Occipital lobe (tissue), 2 donors: ENCODE measurements around the gene GSTA2. TPM values are rescaled to one million over a fixed set of nuclear protein-coding genes. Genes with fewer than 3 reads are reported as not detected.
"Not testable (repeated sequence)": the region's sequence is repeated elsewhere in the genome, so short reads cannot be mapped to it uniquely, and the experiment has no call there.

Experiments used
- DNase-seq: peaks from one replicate; lab custom pipeline; 2025; lab: John Stamatoyannopoulos, UW
- total RNA-seq: library from RNA; depleted of rRNA; stranded (reverse); fragments of >200 nt; gene quantifications from one replicate; pipeline ENCODE4 v1.2.3, GENCODE V29; 2014

GSTA2 gene
- total RNA-seq, 1 donor from 2014 or later, result not detected

DNA sequence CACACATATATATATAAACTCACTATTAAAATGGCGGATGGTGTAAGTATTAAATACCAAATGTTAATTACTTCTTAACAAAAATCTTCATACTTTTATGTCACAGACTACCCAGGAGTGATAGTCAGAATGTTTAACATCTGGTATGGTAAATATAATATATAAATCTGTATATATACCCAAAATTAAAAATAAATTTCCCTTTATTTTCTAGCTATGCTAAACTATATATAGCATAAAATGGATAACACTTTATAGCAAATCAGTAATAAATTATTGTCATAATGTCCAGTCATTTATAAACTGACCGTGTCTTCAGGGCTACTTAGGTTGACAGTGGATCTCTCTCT, 37.1 kb downstream of the GSTA2 start:
- DNase-seq, result no peak

DNA sequence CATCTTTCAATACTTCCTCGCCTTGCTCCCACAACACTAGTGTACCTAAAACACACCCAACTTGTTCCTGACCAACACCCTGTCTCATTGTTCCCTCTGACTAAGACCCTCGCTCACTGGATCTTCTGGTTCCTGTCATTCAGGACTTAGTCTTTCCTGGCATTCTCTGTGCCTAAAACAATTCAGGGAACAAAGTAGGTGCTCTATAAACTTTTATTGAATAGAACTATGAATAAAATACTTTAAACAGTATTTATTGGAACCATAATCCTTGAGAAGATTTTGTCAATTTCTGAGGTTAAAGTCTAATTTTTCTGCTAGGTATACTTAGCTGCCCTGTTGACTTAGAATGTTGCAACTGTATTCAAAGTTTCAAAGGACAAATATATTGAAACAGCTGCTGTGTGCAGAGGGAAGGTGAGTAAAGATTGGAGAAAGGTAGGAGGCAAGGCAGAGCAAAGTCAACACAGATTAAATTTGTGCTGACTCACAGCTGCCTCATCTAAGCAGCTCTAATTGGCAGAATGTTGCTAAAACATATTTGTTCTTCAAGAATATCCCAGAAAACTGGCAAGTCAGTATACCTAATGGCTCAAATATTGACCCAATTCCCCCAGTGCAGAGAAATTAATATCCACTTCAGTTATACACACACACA, 37.6 kb downstream of the GSTA2 start:
- DNase-seq, result no peak

DNA sequence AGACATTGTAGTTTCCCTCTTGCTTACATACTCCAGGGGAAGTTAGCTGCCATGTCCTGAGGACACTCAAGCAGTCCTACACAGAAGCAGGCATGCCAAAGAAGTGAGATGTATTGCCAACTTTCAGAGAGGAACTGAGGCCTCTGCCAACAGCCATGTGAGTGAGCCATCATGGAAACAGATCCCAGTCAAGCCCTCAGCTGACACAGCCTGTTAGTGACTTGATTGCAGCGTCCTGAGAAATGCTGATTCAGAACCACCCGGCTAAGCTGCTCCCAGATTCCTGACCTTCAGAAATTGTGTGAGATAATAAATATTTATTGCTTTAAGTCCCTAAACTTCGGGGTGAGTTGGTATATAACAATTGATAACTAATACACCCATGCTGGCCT, 38.1 kb downstream of the GSTA2 start:
- no peak for DNase-seq

DNA sequence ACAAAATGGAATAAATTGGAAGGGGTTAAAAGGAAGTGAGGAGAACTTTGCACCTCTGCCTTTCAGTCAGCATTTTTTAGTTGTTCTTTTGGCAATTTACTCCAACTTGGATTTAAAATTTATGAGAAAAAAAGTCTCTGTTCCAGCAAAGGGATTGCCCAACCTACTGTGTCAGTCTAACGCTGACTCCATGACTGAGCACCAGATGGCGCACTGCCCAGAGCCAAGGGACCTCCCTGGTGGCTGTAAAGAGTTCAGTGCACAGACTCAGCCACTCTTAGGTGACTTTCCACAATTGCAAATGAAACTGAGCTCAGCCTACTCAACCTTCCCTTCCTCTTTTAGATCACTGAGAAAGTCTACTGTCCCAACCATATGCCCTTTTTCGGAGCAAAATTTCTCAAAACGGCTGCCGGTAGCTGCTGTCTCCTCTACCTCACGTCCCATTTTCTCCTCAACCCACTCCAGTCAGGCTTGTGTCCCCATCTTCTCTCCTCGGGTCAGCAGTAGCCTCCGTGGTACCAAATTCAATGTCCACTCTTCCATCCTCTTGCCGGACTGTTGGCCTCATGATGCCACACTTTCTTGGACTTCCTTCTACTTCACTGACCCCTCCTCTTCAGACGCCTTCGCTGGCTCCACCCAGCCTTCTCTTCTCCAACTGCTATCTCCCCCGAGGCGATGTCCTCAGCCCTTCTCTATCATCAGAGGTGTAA, 38.7 kb downstream of the GSTA2 start:
- DNase-seq, result peak; percentile 17

DNA sequence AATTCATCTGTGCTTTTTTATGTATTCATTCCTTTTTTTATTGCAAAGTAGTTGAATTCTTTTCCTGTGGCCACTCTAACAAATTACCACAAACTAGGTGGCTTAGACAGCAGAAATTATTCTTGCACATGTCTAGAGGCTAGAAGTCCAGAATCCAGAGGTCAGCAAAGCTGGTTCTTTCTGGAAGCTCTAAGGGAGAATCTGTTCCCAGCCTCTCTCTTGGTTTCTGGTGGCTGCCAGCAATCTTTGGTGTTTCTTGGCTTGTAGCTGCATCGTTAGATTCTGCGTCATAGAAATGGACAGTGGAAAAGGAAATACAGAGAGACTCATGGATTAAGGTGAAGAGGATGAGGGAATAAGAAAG, 39.3 kb downstream of the GSTA2 start:
- DNase-seq, result no peak

DNA sequence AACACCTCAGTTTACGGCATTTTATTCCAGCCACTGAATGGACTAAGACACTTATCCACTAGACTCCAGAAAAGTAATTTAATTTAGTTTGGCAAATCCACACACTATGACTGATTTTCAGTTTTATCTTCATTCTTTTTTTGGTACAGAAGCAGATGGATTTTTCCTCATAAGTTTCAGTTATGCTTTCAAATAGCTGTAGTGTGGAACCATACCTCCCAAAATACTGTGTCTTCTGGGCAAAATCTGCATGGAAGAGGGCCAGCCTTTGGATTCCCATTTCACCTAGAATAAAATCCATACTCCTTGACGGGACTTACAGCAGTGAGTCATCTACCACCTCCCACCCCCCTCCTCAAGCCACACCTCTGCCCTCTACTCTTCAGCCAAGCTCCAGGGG, 43.0 kb downstream of the GSTA2 start:
- no peak for DNase-seq

DNA sequence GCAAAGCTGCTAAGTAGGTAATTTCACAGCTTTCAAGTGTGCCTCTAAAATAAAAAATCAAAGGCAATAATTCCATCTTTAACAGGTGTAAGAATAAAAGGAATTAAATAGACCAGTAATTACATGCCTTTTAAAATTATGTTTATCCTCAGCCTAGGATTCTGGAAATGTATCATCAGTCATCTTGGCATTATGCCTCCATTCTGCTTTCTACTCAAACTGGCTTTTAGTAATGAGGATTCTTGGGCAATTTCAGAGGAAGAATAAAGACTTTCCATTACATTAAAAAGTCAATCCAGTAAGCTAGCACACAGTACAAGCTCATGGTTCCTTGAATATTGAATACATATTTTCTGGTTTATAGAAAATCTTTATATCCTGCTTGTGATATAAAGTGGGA, 44.7 kb downstream of the GSTA2 start:
- DNase-seq, result no peak

DNA sequence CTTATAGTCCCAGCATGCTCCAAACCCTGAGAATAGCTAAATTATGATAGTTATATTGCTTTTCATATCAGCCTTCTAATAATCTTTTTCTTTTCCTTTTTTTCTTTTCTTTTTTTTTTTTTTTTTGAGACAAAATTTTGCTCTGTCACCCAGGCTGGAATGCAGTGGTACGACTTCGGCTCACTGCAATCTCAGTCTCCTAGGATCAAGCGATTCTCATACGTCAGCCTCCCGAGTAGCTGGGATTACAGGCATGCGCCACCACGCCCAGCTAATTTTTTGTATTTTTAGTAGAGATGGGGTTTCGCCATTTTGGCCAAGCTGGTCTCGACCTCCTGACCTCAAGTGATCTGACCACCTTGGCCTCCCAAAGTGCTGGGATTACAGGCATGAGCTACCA, 48.5 kb downstream of the GSTA2 start:
- DNase-seq, result not testable (repeated sequence)

DNA sequence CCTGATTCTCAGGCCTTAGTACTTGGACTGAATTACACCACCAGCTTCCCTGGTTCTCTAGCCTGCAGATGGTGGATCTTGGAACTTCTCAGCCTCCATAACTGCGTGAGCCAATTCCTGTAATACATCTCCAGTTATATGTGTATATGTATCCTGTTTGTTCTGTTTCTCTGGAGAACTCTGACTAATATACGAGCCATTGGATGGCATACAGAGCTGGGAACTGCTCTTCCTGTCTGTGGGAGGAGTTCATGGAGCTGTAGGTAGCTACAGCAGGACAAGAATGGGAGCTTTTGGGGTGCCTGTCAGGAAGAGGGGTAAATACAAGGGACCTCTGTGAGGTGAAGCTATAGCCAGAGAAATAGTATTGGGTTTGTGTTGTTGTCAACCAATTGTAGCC, 51.1 kb downstream of the GSTA2 start:
- no peak for DNase-seq

DNA sequence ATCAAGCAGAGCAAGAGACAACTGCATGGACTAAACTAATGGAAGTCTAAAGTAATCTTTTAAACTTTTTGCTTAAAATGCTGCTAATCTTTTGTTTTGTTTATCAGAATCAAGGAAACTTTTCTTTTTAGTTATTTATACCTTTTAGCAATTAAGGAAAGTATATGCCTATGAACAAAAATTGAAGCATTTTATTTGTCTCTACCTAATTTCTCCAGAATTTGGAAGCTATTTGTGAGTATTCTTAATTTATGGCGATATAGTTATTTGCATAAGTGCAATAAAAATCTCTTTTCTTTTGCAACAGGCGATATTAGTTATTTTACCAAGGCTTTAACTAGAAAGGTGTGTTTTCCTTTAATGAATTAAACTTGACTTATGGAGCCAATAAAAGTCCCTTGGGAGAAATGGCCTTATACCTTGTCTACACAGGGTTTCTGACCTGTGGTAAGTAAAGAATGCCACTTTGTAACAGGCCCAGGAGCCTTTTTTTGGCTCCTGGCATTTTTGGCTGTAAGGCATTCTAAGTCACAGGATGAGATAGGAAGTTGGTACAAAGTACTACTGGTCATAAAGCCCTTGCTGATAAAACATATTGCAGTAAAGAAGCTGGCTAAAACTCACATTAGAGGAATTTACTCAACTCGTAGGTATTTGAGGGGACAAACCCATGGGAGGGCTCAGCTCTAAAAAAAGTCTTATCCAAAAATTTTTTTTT, 55.2 kb downstream of the GSTA2 start:
- no peak for DNase-seq

DNA sequence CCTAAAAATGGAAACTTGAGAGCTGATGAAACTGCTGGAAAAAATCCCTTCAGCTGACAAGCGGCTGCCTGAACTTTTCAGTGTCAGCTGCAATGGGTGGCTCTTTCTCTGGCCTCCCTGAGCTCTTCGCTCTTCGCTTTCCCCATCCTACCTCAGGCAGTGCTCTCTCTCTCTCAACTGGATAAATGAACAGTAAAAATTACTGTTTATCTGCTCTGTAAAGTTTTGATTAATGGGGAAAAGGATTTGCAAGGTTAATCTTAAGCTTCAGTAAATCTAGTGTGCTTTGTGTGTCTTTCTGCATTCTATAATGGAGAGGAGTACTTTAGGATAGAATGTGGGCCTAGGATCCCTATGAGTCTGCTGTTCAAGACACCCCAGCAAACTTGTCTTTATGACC, 57.3 kb downstream of the GSTA2 start:
- DNase-seq, result no peak

DNA sequence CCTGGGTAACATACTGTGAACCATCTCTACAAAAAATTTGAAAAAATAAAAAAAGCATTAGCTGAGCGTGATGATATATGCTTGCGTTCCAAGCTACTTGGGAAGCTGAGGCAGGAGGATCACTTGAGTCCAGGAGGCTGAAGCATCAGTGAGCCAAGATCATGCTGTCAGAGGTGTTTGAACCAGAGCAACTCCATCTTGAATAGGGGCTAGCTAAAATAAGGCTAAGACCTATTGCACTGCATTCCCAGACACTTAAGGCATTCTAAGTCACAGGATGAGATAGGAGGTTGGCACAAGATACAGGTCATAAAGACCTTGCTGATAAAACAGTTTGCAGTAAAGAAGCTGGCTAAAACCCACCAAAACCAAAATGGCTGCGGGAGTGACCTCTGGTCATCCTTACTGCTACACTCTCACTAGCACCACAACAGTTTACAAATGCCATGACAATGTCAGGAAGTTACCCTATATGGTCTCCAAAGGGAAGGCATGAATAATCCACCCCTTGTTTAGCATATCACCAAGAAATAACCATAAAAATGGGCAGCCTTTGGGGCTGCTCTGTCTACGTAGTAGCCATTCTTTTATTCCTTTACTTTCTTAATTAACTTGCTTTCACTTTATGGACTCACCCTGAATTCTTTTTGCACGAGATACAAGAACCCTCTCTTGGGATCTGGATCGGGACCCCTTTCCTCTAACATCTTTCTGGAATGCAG, 58.3 kb downstream of the GSTA2 start:
- not testable (repeated sequence) for DNase-seq

DNA sequence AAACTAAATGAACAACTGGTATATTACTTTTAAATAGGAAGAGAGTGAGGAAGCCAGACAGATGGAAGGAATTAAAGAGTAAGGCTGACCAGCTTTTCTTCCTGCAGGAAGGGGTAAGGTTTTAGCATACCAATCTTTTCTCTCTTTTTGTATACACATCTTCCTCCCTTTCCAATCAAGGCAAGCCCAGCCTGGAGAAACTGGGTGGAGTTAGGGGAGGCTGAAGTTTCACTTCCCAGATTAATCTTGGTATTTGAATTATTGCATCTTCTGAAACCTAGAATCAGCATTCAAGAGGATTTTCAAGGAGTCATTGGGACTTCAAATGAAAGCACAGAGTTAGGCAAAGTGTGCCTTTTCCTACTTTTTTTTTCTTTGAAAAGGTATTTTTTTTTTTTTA, 59.2 kb downstream of the GSTA2 start:
- DNase-seq, result no peak

Other genes starting within 250 kb of the GSTA2 start
- gene TRAM2, start 186.4 kb downstream of the GSTA2 start, total RNA-seq, result 1.6 TPM
- 104 TPM for gene TMEM14A, start 92.4 kb downstream of the GSTA2 start, total RNA-seq
- gene GSTA1, start 40.3 kb upstream of the GSTA2 start, total RNA-seq, result 0.31 TPM
- not detected for gene GSTA5, start 77.3 kb upstream of the GSTA2 start, total RNA-seq
- not detected for gene GSTA3, start 146.2 kb upstream of the GSTA2 start, total RNA-seq
- gene GSTA4, start 231.8 kb upstream of the GSTA2 start, total RNA-seq, result 145 TPM